PC-9 (cell line): ENCODE measurements around the gene TMOD1. TPM values are rescaled to one million over a fixed set of nuclear protein-coding genes. Genes with fewer than 3 reads are reported as not detected.
A peak's percentile ranks its signal among the peaks of the same experiment; 100 is the strongest.

ENCODE experiments used
- BruUV-seq: library from RNA; stranded (reverse); fragments of 400-500 nt; replicated peaks from 2 replicates; lab custom pipeline; 2021; lab: Mats Ljungman, UMichigan
- CTCF ChIA-PET: fragments of 300-600 bp; sonication (Branson Sonifier 250); formaldehyde crosslinking; loops from one replicate; lab custom pipeline; 2022; ENCODE audit warnings: antibody characterized with exemption; lab: Charles Lee
- POLR2A ChIA-PET: fragments of 300-600 bp; sonication (Branson Sonifier 250); formaldehyde crosslinking; loops from one replicate; lab custom pipeline; 2022; ENCODE audit warnings: antibody characterized with exemption; ENCODE audit not compliant: unreplicated experiment; lab: Charles Lee
- DNase-seq, 2 experiments: peaks; one replicate each; pipeline versions ENCODE4 v3.0.0 to v3.0.0-alpha.2; 2015 to 2022; ENCODE audit warnings: mixed read lengths in 1 of 2
- H2AFZ ChIP-seq: fragments of 200-600 bp; sonication (generic); 2 replicates; pipeline ENCODE4 v1.8.1; 2017; ENCODE audit warnings: antibody characterized with exemption
- H3F3A ChIP-seq: fragments of 200-600 bp; sonication (generic); 2 replicates; pipeline ENCODE4 v1.8.1; 2017; ENCODE audit warnings: antibody characterized with exemption, mild to moderate bottlenecking, low read depth; ENCODE audit not compliant: insufficient read depth
- H3K27ac ChIP-seq: fragments of 200-600 bp; sonication (generic); 2 replicates; pipeline ENCODE4 v1.6.1; 2016; ENCODE audit warnings: mixed run types
- H3K27me3 ChIP-seq: fragments of 200-600 bp; sonication (generic); 2 replicates; pipeline ENCODE4 v1.6.1; 2016; ENCODE audit warnings: low read depth, mixed run types; ENCODE audit not compliant: insufficient read depth
- H3K36me3 ChIP-seq: fragments of 200-600 bp; sonication (generic); 2 replicates; pipeline ENCODE4 v1.6.1; 2016; ENCODE audit warnings: low read depth, mixed run types
- H3K4me1 ChIP-seq: fragments of 200-600 bp; sonication (generic); replicated peaks from 2 replicates; pipeline ENCODE4 v1.6.1; 2016; ENCODE audit warnings: mixed run types; ENCODE audit not compliant: insufficient read depth
- H3K4me2 ChIP-seq: fragments of 200-600 bp; sonication (generic); 2 replicates; pipeline ENCODE4 v1.6.1; 2017; ENCODE audit warnings: mixed run types
- H3K4me3 ChIP-seq: fragments of 200-600 bp; sonication (generic); 2 replicates; pipeline ENCODE4 v1.6.1; 2016; ENCODE audit warnings: mixed run types
- H3K79me2 ChIP-seq: fragments of 200-600 bp; sonication (generic); 2 replicates; pipeline ENCODE4 v1.6.1; 2017; ENCODE audit warnings: low read depth, mixed run types
- H3K9me2 ChIP-seq: fragments of 200-600 bp; sonication (generic); 2 replicates; pipeline ENCODE4 v1.8.1; 2017; ENCODE audit warnings: mild to moderate bottlenecking; ENCODE audit not compliant: insufficient read depth
- H3K9me3 ChIP-seq: fragments of 200-600 bp; sonication (generic); 2 replicates; pipeline ENCODE4 v1.8.1; 2016; ENCODE audit warnings: low read depth; ENCODE audit not compliant: insufficient read depth
- H4K20me1 ChIP-seq: fragments of 200-600 bp; sonication (generic); 2 replicates; pipeline ENCODE4 v1.8.1; 2017; ENCODE audit not compliant: insufficient read depth
- CTCF ChIP-seq: fragments of 200-600 bp; sonication (generic); conservative IDR thresholded peaks from 2 replicates; pipeline ENCODE4 v1.6.1; 2017; ENCODE audit warnings: mixed run types, antibody characterized with exemption, mild to moderate bottlenecking, moderate library complexity
- EZH2 ChIP-seq: fragments of 200-600 bp; sonication (generic); IDR thresholded peaks from 2 replicates; pipeline ENCODE4 v1.8.0; 2017; ENCODE audit warnings: antibody characterized with exemption, low read depth
- intact Hi-C: fragments of 100-400 bp; cut with micrococcal nuclease; formaldehyde crosslinking; loops from one replicate; pipeline ENCODE4 v1.10.0; 2022; ENCODE audit not compliant: unreplicated experiment
- total RNA-seq: library from RNA; stranded (reverse); gene quantifications from 2 replicates; pipeline ENCODE4 v1.2.3, GENCODE V29; 2021

TMOD1 gene
- total RNA-seq, 1 experiment from 2014 or later = 6.8 TPM

- TF ChIP-seq EZH2 (no peak), CTCF (peak; percentile 52)
- no TSS peak for BruUV-seq
- Histone ChIP-seq H3K27me3 (no peaks in the 10 kb centered on the region), H3K4me1 (no peaks in the 10 kb centered on the region), H4K20me1 (no peaks in the 10 kb centered on the region), H2AFZ (no peak overlapping the region), H3K9me2 (no peaks in the 10 kb centered on the region), H3F3A (peaks cover 1% of the 10 kb centered on the region; the same call in 1 of the 2 replicates), H3K4me2 (no peak overlapping the region), H3K79me2 (no peaks in the 10 kb centered on the region), H3K9me3 (no peaks in the 10 kb centered on the region), H3K36me3 (no peaks in the 10 kb centered on the region), H3K27ac (no peak overlapping the region), H3K4me3 (no peak overlapping the region)
- peak in 1 of 2 experiments; percentile 9 for DNase-seq
- ChIA-PET POLR2A (interaction anchor here (0.6 kb wide), 1 partner anchor 698 kb away, joined by 5 read pairs; no protein-coding TSS in a partner anchor), CTCF (interaction anchor here (0.8 to 4.2 kb wide), 4 partner anchors 10 to 146 kb away, joined by 3 to 34 read pairs (median 17); no protein-coding TSS in a partner anchor)
- intact Hi-C loops = no loop called here
These were observed 31.4 kb upstream of the TMOD1 start for GRCh38 chr9:97470076-97470475.

- no peak overlapping the region for H3K4me3 ChIP-seq
- peaks cover 3% of the 10 kb centered on the region; the same call in 1 of the 2 replicates for H3F3A ChIP-seq
- intact Hi-C loops = no loop called here
- ChIA-PET POLR2A (interaction anchor here (0.5 to 0.6 kb wide), 2 partner anchors 12 to 614 kb away, joined by 4 to 6 read pairs; no protein-coding TSS in a partner anchor), CTCF (interaction anchor here (0.5 to 1.4 kb wide), 3 partner anchors 125 to 159 kb away, joined by 3 to 10 read pairs (median 6); partner anchors contain the start of gene TSTD2)
- no peak overlapping the region for H3K27ac ChIP-seq
- no peak overlapping the region for H3K4me2 ChIP-seq
- TF ChIP-seq CTCF (no peak), EZH2 (no peak)
- no peaks in the 10 kb centered on the region for H3K9me3 ChIP-seq
- no peaks in the 10 kb centered on the region for H3K36me3 ChIP-seq
- no peaks in the 10 kb centered on the region for H3K79me2 ChIP-seq
- no peaks in the 10 kb centered on the region for H4K20me1 ChIP-seq
- no TSS peak for BruUV-seq
- 0 out of 2 replicates have a peak, but pooled peaks cover 3% of the 10 kb centered on the region for H3K9me2 ChIP-seq
- H2AFZ ChIP-seq = no peak overlapping the region
- H3K27me3 ChIP-seq = no peaks in the 10 kb centered on the region
- no peak for DNase-seq
- H3K4me1 ChIP-seq = no peaks in the 10 kb centered on the region
These were observed 27.7 kb upstream of the TMOD1 start for GRCh38 chr9:97473717-97474116.

- DNase-seq = no peak
- Histone ChIP-seq H4K20me1 (no peaks in the 10 kb centered on the region), H3K36me3 (no peaks in the 10 kb centered on the region), H3K27me3 (no peaks in the 10 kb centered on the region), H3K4me1 (no peaks in the 10 kb centered on the region), H3K4me2 (no peak overlapping the region), H3K27ac (no peak overlapping the region), H2AFZ (no peak overlapping the region), H3K79me2 (no peaks in the 10 kb centered on the region), H3K9me2 (0 out of 2 replicates have a peak, but pooled peaks cover 3% of the 10 kb centered on the region), H3F3A (peaks cover 3% of the 10 kb centered on the region; the same call in 1 of the 2 replicates), H3K4me3 (no peak overlapping the region), H3K9me3 (no peaks in the 10 kb centered on the region)
- no TSS peak for BruUV-seq
- TF ChIP-seq CTCF = no peak
- intact Hi-C loops = no loop called here
- ChIA-PET CTCF (interaction anchor here (1.1 kb wide), 1 partner anchor 124 kb away, joined by 6 read pairs; no protein-coding TSS in a partner anchor), POLR2A (interaction anchor here (0.6 kb wide), 2 partner anchors 123 to 615 kb away, joined by 6 read pairs; no protein-coding TSS in a partner anchor)
These were observed 27.0 kb upstream of the TMOD1 start for GRCh38 chr9:97474372-97474925.
